Endothelial cell of umbilical vein (primary cell): ENCODE results near the gene AGBL5. TPM values are rescaled to one million over a fixed set of nuclear protein-coding genes. Genes with fewer than 3 reads are reported as not detected.

Source experiments
- BruUV-seq: library from RNA; stranded (reverse); fragments of 400-500 nt; replicated peaks from 2 replicates; lab custom pipeline; 2021; lab: Mats Ljungman, UMichigan
- CTCF ChIA-PET: fragments of 300-600, 350-600 bp; sonication (Branson Sonifier 250); formaldehyde crosslinking; loops from one replicate; lab custom pipeline; 2021; ENCODE audit warnings: antibody characterized with exemption, inconsistent platforms; lab: Charles Lee
- POLR2A ChIA-PET: fragments of 300-600, 350-600 bp; sonication (Branson Sonifier 250); formaldehyde crosslinking; loops from one replicate; lab custom pipeline; 2021; ENCODE audit warnings: antibody characterized with exemption, inconsistent platforms; lab: Charles Lee
- DNase-seq: peaks from one replicate; pipeline ENCODE4 v3.0.0-alpha.2; 2011; ENCODE audit warnings: low read depth, low spot score
- FAIRE-seq: peaks from 2 replicates; lab custom pipeline; 2011; peaks lifted over from hg19 to GRCh38; lab: Jason Lieb, UNC
- H2AFZ ChIP-seq: 2 replicates; pipeline ENCODE4 v1.6.0; 2012; ENCODE audit warnings: low read depth, low read length, control low read depth, inconsistent platforms
- H3K27ac ChIP-seq: 2 replicates; pipeline ENCODE4 v1.5.1; 2011; ENCODE audit warnings: low read depth, mild to moderate bottlenecking, control low read depth, low read length, moderate library complexity; ENCODE audit not compliant: insufficient read depth
- H3K27me3 ChIP-seq, 2 experiments: 2 replicates each; pipeline versions ENCODE4 v1.6.0 to v1.6.1; 2011; ENCODE audit warnings: low read length in 2 of 2, mixed read lengths in 1 of 2; ENCODE audit not compliant: control insufficient read depth in 2 of 2, insufficient read depth in 2 of 2
- H3K36me3 ChIP-seq, 2 experiments: 2 replicates in 1 of 2; 3 replicates in 1 of 2; pipeline ENCODE4 v1.5.1; 2011; ENCODE audit warnings: low read length in 2 of 2, mild to moderate bottlenecking in 1 of 2, moderate library complexity in 1 of 2; ENCODE audit not compliant: control insufficient read depth in 2 of 2, insufficient read depth in 2 of 2; ENCODE audit errors: extremely low read depth in 1 of 2
- H3K4me1 ChIP-seq: 3 replicates; pipeline ENCODE4 v1.5.1; 2011; ENCODE audit warnings: mild to moderate bottlenecking, low read length; ENCODE audit not compliant: control insufficient read depth, insufficient read depth; ENCODE audit errors: extremely low read depth
- H3K4me2 ChIP-seq: 2 replicates; pipeline ENCODE4 v1.6.1; 2011; ENCODE audit warnings: low read length, control low read depth, mixed read lengths; ENCODE audit not compliant: insufficient read depth
- H3K4me3 ChIP-seq, 3 experiments: fragments of 200-600 bp in 1 of 3; sonication (generic), shearing (Covaris generic) in 1 of 3; replicated peaks in 1 of 3; 2 replicates each; pipeline ENCODE4 v1.5.1; 2011 to 2016; ENCODE audit warnings: control low read depth in 3 of 3, low read length in 3 of 3, mild to moderate bottlenecking in 2 of 3, inconsistent platforms in 1 of 3, low read depth in 1 of 3, moderate library complexity in 1 of 3; ENCODE audit not compliant: insufficient read depth in 1 of 3
- H3K79me2 ChIP-seq: 2 replicates; pipeline ENCODE4 v1.6.0; 2012; ENCODE audit warnings: low read length, inconsistent platforms; ENCODE audit not compliant: control insufficient read depth, insufficient read depth
- H3K9ac ChIP-seq: replicated peaks from 2 replicates; pipeline ENCODE3; 2011; ENCODE audit warnings: low read length, control low read depth; ENCODE audit not compliant: insufficient read depth; ENCODE audit errors: extremely low read depth
- H3K9me1 ChIP-seq: replicated peaks from 3 replicates; pipeline ENCODE4 v1.6.0; 2011; ENCODE audit warnings: mild to moderate bottlenecking, low read length; ENCODE audit not compliant: control insufficient read depth, insufficient read depth; ENCODE audit errors: extremely low read depth
- H3K9me3 ChIP-seq: replicated peaks from 2 replicates; pipeline ENCODE4 v1.5.1; 2012; ENCODE audit warnings: low read length, inconsistent platforms; ENCODE audit not compliant: control insufficient read depth, insufficient read depth
- H4K20me1 ChIP-seq: replicated peaks from 2 replicates; pipeline ENCODE3; 2011; ENCODE audit warnings: mild to moderate bottlenecking, low read length; ENCODE audit not compliant: control insufficient read depth, insufficient read depth; ENCODE audit errors: extremely low read depth
- EZH2 ChIP-seq: IDR thresholded peaks from 2 replicates; pipeline ENCODE4 v1.6.1; 2012; ENCODE audit warnings: borderline replicate concordance, low read depth, mild to moderate bottlenecking, moderate library complexity, low read length, inconsistent platforms; ENCODE audit not compliant: severe bottlenecking
- dilution Hi-C: fragments of 300-500 bp; cut with MboI; formaldehyde crosslinking; loops from one replicate; pipeline ENCODE4 v1.15.0; 2019; ENCODE audit warnings: low sequenced_read_pairs; ENCODE audit not compliant: extremely low pct_ligation_motif_present
- intact Hi-C: fragments of 100-400 bp; cut with micrococcal nuclease; formaldehyde crosslinking; loops from one replicate; pipeline ENCODE4 v1.10.0; 2022
- polyA plus RNA-seq, 4 experiments: library from polyadenylated mRNA; depleted of rRNA in 3 of 4; stranded (reverse) in 3 of 4; unstranded in 1 of 4; fragments of >200 nt; gene quantifications; 2 replicates each; pipeline versions ENCODE4 v1.2.1 to v1.2.3, GENCODE V29; 2011 to 2012; ENCODE audit warnings: missing spikeins in 1 of 4
- total RNA-seq: library from RNA; stranded (reverse); gene quantifications from 2 replicates; pipeline ENCODE4 v1.2.3, GENCODE V29; 2021
- TF ChIP-seq, protein P1 (sequence below): IDR thresholded peaks from 2 replicates; pipeline ENCODE4 v1.6.1; 2011; ENCODE audit not compliant: insufficient read depth, insufficient read length
- TF ChIP-seq, protein P2 (sequence below), 2 donors: IDR thresholded peaks; 1 replicate in 1 of 2; 2 replicates in 1 of 2; pipeline ENCODE4 v1.5.1; 2011; ENCODE audit warnings: low read length in 2 of 2, mild to moderate bottlenecking in 2 of 2, moderate library complexity in 2 of 2, control low read depth in 1 of 2, inconsistent platforms in 1 of 2, low read depth in 1 of 2; ENCODE audit not compliant: insufficient read depth in 1 of 2; ENCODE audit errors: extremely low read depth in 1 of 2

Gene AGBL5
- total and polyA plus RNA-seq, 2 donors (not counting 3 experiments of a cell fraction or from before 2014, with no cell fraction given), result 28.2 to 41.9 TPM

DNA sequence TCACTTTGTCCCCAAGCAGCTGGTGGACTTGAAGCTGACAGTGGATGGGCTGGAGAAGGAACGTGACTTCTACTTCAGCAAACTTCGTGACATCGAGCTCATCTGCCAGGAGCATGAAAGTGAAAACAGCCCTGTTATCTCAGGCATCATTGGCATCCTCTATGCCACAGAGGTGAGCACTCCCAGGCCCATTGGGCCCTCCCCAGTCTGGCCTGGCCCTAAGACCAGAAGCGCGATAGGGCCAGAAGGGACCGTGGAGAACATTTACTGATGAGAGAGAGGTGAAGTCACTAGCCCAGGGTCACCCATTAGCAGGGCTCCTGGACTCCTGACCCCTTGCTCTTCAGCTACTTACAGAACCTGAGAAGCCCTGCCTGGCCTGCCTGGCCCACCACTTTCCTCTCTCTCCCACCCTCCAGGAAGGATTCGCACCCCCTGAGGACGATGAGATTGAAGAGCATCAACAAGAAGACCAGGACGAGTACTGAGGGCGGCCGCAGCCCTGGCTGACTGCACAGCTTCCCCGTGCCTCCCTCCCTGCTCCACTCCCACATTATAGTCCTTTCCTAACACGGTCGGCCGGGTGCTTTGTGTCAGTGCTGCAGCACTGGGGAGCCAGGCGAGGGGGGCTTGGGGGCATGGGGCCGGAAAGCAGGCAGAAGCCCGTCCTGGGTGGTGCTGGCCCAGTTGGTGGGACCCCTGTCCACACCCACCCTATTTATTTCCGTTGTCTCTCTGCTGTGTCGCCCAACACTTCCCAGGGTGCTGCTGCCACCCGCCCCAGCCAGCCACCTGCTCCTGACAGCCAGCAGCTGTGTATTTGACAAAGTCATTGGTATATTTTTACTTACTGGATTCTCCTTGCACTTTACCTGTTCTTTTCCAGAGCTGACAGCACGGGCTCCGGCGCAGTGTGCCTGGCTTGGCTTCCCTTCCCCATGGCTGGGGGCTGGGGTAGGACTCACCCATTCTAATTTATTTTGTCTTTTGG is 25.3 kb upstream of the AGBL5 start:
- ChIA-PET CTCF (interaction anchor here (1.7 to 2.7 kb wide), 3 partner anchors 10 to 67 kb away, joined by 5 to 19 read pairs (median 5); no protein-coding TSS in a partner anchor), POLR2A (no interaction called here)
- intact Hi-C loops, result no loop called here
- BruUV-seq, result no TSS peak
- Histone ChIP-seq H3K4me1 (peaks cover 2% of the 10 kb centered on the region), H2AFZ (no peak overlapping the region), H4K20me1 (no peaks in the 10 kb centered on the region), H3K36me3 (peaks cover 0 to 10% of the 10 kb centered on the region in 2 experiments), H3K9ac (no peak overlapping the region), H3K4me3 (no peak overlapping the region), H3K79me2 (no peaks in the 10 kb centered on the region), H3K9me3 (no peaks in the 10 kb centered on the region), H3K4me2 (no peak overlapping the region), H3K27ac (no peak overlapping the region), H3K27me3 (no peaks in the 10 kb centered on the region), H3K9me1 (no peaks in the 10 kb centered on the region)
- DNase-seq, result no peak
- dilution Hi-C loops, result no loop called here
- TF ChIP-seq, protein P1, sequence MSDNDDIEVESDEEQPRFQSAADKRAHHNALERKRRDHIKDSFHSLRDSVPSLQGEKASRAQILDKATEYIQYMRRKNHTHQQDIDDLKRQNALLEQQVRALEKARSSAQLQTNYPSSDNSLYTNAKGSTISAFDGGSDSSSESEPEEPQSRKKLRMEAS, result no peak
- no peak for FAIRE-seq

GRCh38 chr2:27027211-27027651 is 24.2 kb upstream of the AGBL5 start:
- dilution Hi-C loops, result no loop called here

More at GRCh38 chr2:27027211-27027651, 24.2 kb upstream of the AGBL5 start:
- BruUV-seq, result no TSS peak
- intact Hi-C loops, result no loop called here
- Histone ChIP-seq H3K27ac (no peak overlapping the region), H3K36me3 (peaks cover 0 to 10% of the 10 kb centered on the region in 2 experiments), H3K4me3 (no peak overlapping the region), H2AFZ (no peak overlapping the region), H3K4me2 (no peak overlapping the region), H3K9me3 (no peaks in the 10 kb centered on the region), H3K9ac (no peak overlapping the region), H3K9me1 (no peaks in the 10 kb centered on the region), H3K79me2 (peaks cover 2% of the 10 kb centered on the region), H3K27me3 (no peaks in the 10 kb centered on the region), H4K20me1 (no peaks in the 10 kb centered on the region), H3K4me1 (peaks cover 4% of the 10 kb centered on the region)
- DNase-seq (no peak), FAIRE-seq (no peak)
- TF ChIP-seq, protein P2, sequence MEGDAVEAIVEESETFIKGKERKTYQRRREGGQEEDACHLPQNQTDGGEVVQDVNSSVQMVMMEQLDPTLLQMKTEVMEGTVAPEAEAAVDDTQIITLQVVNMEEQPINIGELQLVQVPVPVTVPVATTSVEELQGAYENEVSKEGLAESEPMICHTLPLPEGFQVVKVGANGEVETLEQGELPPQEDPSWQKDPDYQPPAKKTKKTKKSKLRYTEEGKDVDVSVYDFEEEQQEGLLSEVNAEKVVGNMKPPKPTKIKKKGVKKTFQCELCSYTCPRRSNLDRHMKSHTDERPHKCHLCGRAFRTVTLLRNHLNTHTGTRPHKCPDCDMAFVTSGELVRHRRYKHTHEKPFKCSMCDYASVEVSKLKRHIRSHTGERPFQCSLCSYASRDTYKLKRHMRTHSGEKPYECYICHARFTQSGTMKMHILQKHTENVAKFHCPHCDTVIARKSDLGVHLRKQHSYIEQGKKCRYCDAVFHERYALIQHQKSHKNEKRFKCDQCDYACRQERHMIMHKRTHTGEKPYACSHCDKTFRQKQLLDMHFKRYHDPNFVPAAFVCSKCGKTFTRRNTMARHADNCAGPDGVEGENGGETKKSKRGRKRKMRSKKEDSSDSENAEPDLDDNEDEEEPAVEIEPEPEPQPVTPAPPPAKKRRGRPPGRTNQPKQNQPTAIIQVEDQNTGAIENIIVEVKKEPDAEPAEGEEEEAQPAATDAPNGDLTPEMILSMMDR (IDR thresholded peaks at IDR 0.05; ENCODE audit: extremely low read depth in 1 of 2, insufficient read depth in 1 of 2, low read depth in 1 of 2, low read length in 2 of 2), result no peak
- TF ChIP-seq EZH2, result no peak
- ChIA-PET POLR2A (no interaction called here), CTCF (no interaction called here)
